H1 (cell line): ENCODE results near the gene COMT. TPM values are rescaled to one million over a fixed set of nuclear protein-coding genes. Genes with fewer than 3 reads are reported as not detected.

Source experiments
- ASH2L ChIP-seq: fragments of 200-600, 300-600 bp; sonication (generic); IDR thresholded peaks from one replicate; pipeline ENCODE4 v1.7.1; 2017; ENCODE audit warnings: low read length
- NANOG ChIP-seq: IDR thresholded peaks from 2 replicates; pipeline ENCODE4 v1.6.1; 2011; ENCODE audit warnings: low read length, low read depth, mild to moderate bottlenecking, inconsistent platforms; ENCODE audit not compliant: insufficient read depth, poor library complexity, severe bottlenecking
- SIRT6 ChIP-seq: IDR thresholded peaks from one replicate; pipeline ENCODE4 v1.7.1; 2012; ENCODE audit warnings: low read length, inconsistent platforms
- polyA plus RNA-seq, 7 experiments: library from polyadenylated mRNA; depleted of rRNA in 3 of 7; stranded (reverse) in 5 of 7; unstranded in 2 of 7; fragments of >200 nt in 5 of 7; fragments of 200-250 nt in 2 of 7; gene quantifications; 1 replicate in 5 of 7; 2 replicates in 1 of 7; 4 replicates in 1 of 7; pipeline versions ENCODE4 v1.2.1 to v1.2.3, GENCODE V29; 2011 to 2013; ENCODE audit warnings: missing spikeins in 2 of 7, mixed read lengths in 2 of 7
- total RNA-seq: library from RNA; stranded (reverse); fragmentation: NEBNext Ultra II Directional; extraction: Animal tissue kit (Norgen Biotek cat#: 25700); gene quantifications from 2 replicates; pipeline ENCODE4 v1.2.1, GENCODE V29; 2021
- TF ChIP-seq, protein P1 (sequence below): IDR thresholded peaks from 2 replicates; pipeline ENCODE4 v1.6.1; 2012; ENCODE audit warnings: low read length, inconsistent platforms
- TF ChIP-seq, protein P2 (sequence below): IDR thresholded peaks from 2 replicates; pipeline ENCODE4 v1.6.1; 2011; ENCODE audit warnings: low read length, improper control_type of control experiment

COMT gene
- total and polyA plus RNA-seq, 2 of the 8 experiments (the other 6 are each of a cell fraction or from before 2014, with no cell fraction given), result 15.2 to 33.7 TPM

GRCh38 chr22:19977296-19978243 lies 36.0 kb downstream of the COMT start (continued):
- TF ChIP-seq, protein P1, sequence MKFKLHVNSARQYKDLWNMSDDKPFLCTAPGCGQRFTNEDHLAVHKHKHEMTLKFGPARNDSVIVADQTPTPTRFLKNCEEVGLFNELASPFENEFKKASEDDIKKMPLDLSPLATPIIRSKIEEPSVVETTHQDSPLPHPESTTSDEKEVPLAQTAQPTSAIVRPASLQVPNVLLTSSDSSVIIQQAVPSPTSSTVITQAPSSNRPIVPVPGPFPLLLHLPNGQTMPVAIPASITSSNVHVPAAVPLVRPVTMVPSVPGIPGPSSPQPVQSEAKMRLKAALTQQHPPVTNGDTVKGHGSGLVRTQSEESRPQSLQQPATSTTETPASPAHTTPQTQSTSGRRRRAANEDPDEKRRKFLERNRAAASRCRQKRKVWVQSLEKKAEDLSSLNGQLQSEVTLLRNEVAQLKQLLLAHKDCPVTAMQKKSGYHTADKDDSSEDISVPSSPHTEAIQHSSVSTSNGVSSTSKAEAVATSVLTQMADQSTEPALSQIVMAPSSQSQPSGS, result no peak
- TF ChIP-seq NANOG (no peak), ASH2L (no peak), SIRT6 (no peak)
- TF ChIP-seq, protein P2, sequence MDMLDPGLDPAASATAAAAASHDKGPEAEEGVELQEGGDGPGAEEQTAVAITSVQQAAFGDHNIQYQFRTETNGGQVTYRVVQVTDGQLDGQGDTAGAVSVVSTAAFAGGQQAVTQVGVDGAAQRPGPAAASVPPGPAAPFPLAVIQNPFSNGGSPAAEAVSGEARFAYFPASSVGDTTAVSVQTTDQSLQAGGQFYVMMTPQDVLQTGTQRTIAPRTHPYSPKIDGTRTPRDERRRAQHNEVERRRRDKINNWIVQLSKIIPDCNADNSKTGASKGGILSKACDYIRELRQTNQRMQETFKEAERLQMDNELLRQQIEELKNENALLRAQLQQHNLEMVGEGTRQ, result no peak
